Caco-2 (cell line): ENCODE results near the gene YTHDC1. TPM values are rescaled to one million over a fixed set of nuclear protein-coding genes. Genes with fewer than 3 reads are reported as not detected.

Source experiments
- BruUV-seq: library from RNA; stranded (reverse); fragments of 400-500 nt; replicated peaks from 2 replicates; lab custom pipeline; 2021; lab: Mats Ljungman, UMichigan
- CTCF ChIA-PET: fragments of 300-600 bp; sonication (Branson Sonifier 250); formaldehyde crosslinking; loops from one replicate; lab custom pipeline; 2022; ENCODE audit warnings: antibody characterized with exemption; lab: Charles Lee
- POLR2A ChIA-PET: fragments of 300-600 bp; sonication (Branson Sonifier 250); formaldehyde crosslinking; loops from one replicate; lab custom pipeline; 2022; ENCODE audit warnings: antibody characterized with exemption; lab: Charles Lee
- DNase-seq, 2 experiments: peaks; one replicate each; pipeline versions ENCODE4 v3.0.0 to v3.0.0-alpha.2; 2020 to 2022
- H3K27me3 ChIP-seq: replicated peaks from 2 replicates; pipeline ENCODE4 v1.6.0; 2011; ENCODE audit warnings: low read length; ENCODE audit not compliant: control insufficient read depth, insufficient read depth
- H3K36me3 ChIP-seq: 2 replicates; pipeline ENCODE4 v1.5.1; 2011; ENCODE audit warnings: low read length; ENCODE audit not compliant: control insufficient read depth, insufficient read depth
- H3K4me1 ChIP-seq: fragments of 250-450 bp; sonication (Bioruptor Pico); 2 replicates; pipeline ENCODE4 v1.5.1; 2020; ENCODE audit warnings: mild to moderate bottlenecking
- H3K4me3 ChIP-seq: 2 replicates; pipeline ENCODE4 v1.5.1; 2011; ENCODE audit warnings: low read depth, mild to moderate bottlenecking, control low read depth, low read length
- H3K9me3 ChIP-seq: fragments of 250-450 bp; sonication (Bioruptor Pico); 2 replicates; pipeline ENCODE4 v1.5.1; 2020; ENCODE audit warnings: mild to moderate bottlenecking, moderate library complexity
- H3K27ac Mint-ChIP-seq: one replicate; pipeline ENCODE4 v1.8.0; 2022; ENCODE audit warnings: mixed read lengths; ENCODE audit not compliant: unreplicated experiment
- H3K27me3 Mint-ChIP-seq: one replicate; pipeline ENCODE4 v1.8.0; 2022; ENCODE audit warnings: mixed read lengths; ENCODE audit not compliant: insufficient read depth, unreplicated experiment
- H3K36me3 Mint-ChIP-seq: one replicate; pipeline ENCODE4 v1.8.0; 2022; ENCODE audit warnings: mild to moderate bottlenecking, mixed read lengths; ENCODE audit not compliant: insufficient read depth, unreplicated experiment
- H3K4me1 Mint-ChIP-seq: one replicate; pipeline ENCODE4 v1.8.0; 2022; ENCODE audit warnings: low read depth, mixed read lengths; ENCODE audit not compliant: unreplicated experiment
- H3K4me3 Mint-ChIP-seq: one replicate; pipeline ENCODE4 v1.8.0; 2022; ENCODE audit warnings: mild to moderate bottlenecking, moderate library complexity, mixed read lengths; ENCODE audit not compliant: unreplicated experiment
- H3K9me3 Mint-ChIP-seq: one replicate; pipeline ENCODE4 v1.8.0; 2022; ENCODE audit warnings: mixed read lengths; ENCODE audit not compliant: unreplicated experiment
- intact Hi-C: fragments of 100-400 bp; cut with micrococcal nuclease; formaldehyde crosslinking; loops from one replicate; pipeline ENCODE4 v1.10.0; 2022; ENCODE audit not compliant: unreplicated experiment
- total RNA-seq: library from RNA; stranded (reverse); gene quantifications from 2 replicates; pipeline ENCODE4 v1.2.3, GENCODE V29; 2022
- TF ChIP-seq, protein P1 (sequence below), 2 experiments: fragments of 200-600 bp in 1 of 2; IDR thresholded peaks; 1 replicate in 1 of 2; 2 replicates in 1 of 2; pipeline versions ENCODE4 v1.5.1 to v1.8.0; 2011 to 2022; ENCODE audit warnings: antibody characterized with exemption in 1 of 2, control low read depth in 1 of 2, inconsistent platforms in 1 of 2, low read depth in 1 of 2, low read length in 1 of 2, mild to moderate bottlenecking in 1 of 2, moderate library complexity in 1 of 2; ENCODE audit not compliant: insufficient read depth in 1 of 2, severe bottlenecking in 1 of 2, unreplicated experiment in 1 of 2

Gene YTHDC1
- total RNA-seq, 1 experiment from 2014 or later: 101 TPM

DNA sequence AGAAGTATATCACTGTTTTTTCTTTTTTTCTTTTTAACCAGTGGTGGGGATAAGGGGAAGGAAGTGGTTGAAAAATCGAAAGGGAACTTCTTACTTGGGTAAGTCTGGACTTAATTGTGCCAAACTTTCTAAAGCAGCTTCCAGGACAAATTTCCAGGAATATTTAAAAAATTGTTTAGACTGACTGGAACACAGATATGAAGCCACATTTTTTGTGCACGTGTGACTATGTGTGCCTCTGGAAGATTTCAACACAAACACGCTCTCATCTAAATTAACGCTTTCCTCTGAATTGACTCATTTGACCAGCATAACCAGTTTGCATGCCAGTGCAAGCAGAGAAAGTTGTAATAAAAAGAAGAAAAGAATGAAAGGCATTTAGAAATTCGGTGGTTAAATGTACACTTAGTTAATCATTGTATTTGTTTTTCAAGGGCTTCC is 18.8 kb upstream of the YTHDC1 start:
- Histone ChIP-seq H3K36me3 (no peaks in the 10 kb centered on the region), H3K9me3 (no peaks in the 10 kb centered on the region; the same call in 1 of the 2 replicates), H3K4me1 (peaks cover 27% of the 10 kb centered on the region), H3K4me3 (no peak overlapping the region), H3K27me3 (no peaks in the 10 kb centered on the region)
- Mint-ChIP-seq H3K9me3 (peaks cover 31% of the 10 kb centered on the region), H3K36me3 (peaks cover 11% of the 10 kb centered on the region), H3K4me3 (peak overlapping the region; percentile 47), H3K27me3 (no peaks in the 10 kb centered on the region), H3K27ac (peak overlapping the region; percentile 94), H3K4me1 (peaks cover 17% of the 10 kb centered on the region)
- DNase-seq: peak; percentile 61 to 73
- CTCF ChIA-PET: no interaction called here
- no TSS peak for BruUV-seq
- POLR2A ChIA-PET: interaction anchor here (1.7 kb wide), 1 partner anchor 19 kb away, joined by 4 read pairs; the partner anchor contains the start of gene YTHDC1
- intact Hi-C loops: loop anchor here (1.0 to 5.0 kb wide), 5 partner anchors 8 to 504 kb away; partner anchors contain the start of gene YTHDC1
- TF ChIP-seq, protein P1, sequence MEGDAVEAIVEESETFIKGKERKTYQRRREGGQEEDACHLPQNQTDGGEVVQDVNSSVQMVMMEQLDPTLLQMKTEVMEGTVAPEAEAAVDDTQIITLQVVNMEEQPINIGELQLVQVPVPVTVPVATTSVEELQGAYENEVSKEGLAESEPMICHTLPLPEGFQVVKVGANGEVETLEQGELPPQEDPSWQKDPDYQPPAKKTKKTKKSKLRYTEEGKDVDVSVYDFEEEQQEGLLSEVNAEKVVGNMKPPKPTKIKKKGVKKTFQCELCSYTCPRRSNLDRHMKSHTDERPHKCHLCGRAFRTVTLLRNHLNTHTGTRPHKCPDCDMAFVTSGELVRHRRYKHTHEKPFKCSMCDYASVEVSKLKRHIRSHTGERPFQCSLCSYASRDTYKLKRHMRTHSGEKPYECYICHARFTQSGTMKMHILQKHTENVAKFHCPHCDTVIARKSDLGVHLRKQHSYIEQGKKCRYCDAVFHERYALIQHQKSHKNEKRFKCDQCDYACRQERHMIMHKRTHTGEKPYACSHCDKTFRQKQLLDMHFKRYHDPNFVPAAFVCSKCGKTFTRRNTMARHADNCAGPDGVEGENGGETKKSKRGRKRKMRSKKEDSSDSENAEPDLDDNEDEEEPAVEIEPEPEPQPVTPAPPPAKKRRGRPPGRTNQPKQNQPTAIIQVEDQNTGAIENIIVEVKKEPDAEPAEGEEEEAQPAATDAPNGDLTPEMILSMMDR (IDR thresholded peaks at IDR 0.05; ENCODE audit: insufficient read depth in 1 of 2, low read depth in 1 of 2, low read length in 1 of 2, severe bottlenecking in 1 of 2, unreplicated experiment in 1 of 2): no peak

DNA sequence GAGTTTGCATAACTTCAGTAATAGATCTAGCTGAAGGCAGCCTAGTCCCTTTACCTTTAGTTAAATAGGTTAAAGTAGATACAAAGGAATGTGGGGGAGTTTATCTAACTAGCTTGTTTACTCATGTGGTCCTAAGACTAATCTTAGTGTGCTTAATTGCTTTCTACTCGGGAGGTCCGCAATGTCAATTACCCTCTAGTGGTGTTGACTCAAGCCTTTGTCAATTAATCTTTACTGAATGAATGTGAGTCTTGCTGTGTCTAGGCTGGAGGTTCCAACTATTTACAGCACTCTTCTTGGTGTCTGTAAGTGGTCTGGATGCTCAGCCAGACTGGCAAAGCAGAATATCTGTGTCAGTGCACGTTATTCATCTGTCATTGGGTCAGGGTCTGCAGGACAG is 17.9 kb upstream of the YTHDC1 start:
- no peak overlapping the region for H3K4me3 ChIP-seq
- BruUV-seq: no TSS peak
- H3K4me1 Mint-ChIP-seq: peaks cover 17% of the 10 kb centered on the region
- peaks cover 11% of the 10 kb centered on the region for H3K36me3 Mint-ChIP-seq
- ChIA-PET POLR2A (no interaction called here), CTCF (no interaction called here)
- DNase-seq: peak in 1 of 2 experiments; percentile 8
- no peaks in the 10 kb centered on the region for H3K36me3 ChIP-seq
- H3K9me3 ChIP-seq: no peaks in the 10 kb centered on the region; the same call in 1 of the 2 replicates
- H3K4me3 Mint-ChIP-seq: no peak overlapping the region
- intact Hi-C loops: loop anchor here (1.0 to 5.0 kb wide), 4 partner anchors 8 to 504 kb away; no protein-coding TSS in a partner anchor
- no peaks in the 10 kb centered on the region for H3K27me3 Mint-ChIP-seq
- H3K9me3 Mint-ChIP-seq: peaks cover 35% of the 10 kb centered on the region
- H3K27ac Mint-ChIP-seq: peak overlapping the region; percentile 94
- TF ChIP-seq, protein P1 (IDR thresholded peaks at IDR 0.05; ENCODE audit: insufficient read depth in 1 of 2, low read depth in 1 of 2, low read length in 1 of 2, severe bottlenecking in 1 of 2, unreplicated experiment in 1 of 2): no peak
- peaks cover 27% of the 10 kb centered on the region for H3K4me1 ChIP-seq
- H3K27me3 ChIP-seq: no peaks in the 10 kb centered on the region

DNA sequence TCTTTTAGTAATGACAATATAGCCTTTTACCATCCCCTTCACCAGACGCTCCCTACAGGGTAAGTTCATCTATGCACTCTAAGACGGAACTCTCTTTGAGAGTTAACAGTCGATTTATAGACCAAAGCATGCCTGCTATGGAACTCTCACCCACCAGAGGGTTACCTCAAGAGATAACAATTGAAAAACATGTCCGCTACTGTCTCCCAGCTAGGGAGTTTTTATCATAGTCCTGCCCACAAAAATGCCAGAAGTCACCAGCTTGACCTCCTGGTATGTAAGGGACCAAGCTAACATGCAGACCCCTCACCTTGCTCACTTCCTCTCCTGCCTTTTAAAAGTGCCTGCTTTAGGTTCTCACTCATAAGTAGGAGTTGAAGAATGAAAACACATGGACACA is 16.7 kb upstream of the YTHDC1 start:
- Mint-ChIP-seq H3K4me3 (no peak overlapping the region), H3K27ac (no peak overlapping the region), H3K9me3 (peaks cover 35% of the 10 kb centered on the region), H3K36me3 (peaks cover 11% of the 10 kb centered on the region), H3K27me3 (no peaks in the 10 kb centered on the region), H3K4me1 (peaks cover 17% of the 10 kb centered on the region)
- H3K27me3 ChIP-seq: no peaks in the 10 kb centered on the region
- no peak overlapping the region for H3K4me3 ChIP-seq
- H3K9me3 ChIP-seq: no peaks in the 10 kb centered on the region; the same call in 1 of the 2 replicates
- DNase-seq: no peak
- intact Hi-C loops: loop anchor here (5.0 kb wide), 2 partner anchors 366 to 506 kb away; no protein-coding TSS in a partner anchor
- POLR2A ChIA-PET: no interaction called here
- BruUV-seq: no TSS peak
- H3K4me1 ChIP-seq: peaks cover 32% of the 10 kb centered on the region
- H3K36me3 ChIP-seq: no peaks in the 10 kb centered on the region
- CTCF ChIA-PET: no interaction called here
- TF ChIP-seq, protein P1 (IDR thresholded peaks at IDR 0.05; ENCODE audit: insufficient read depth in 1 of 2, low read depth in 1 of 2, low read length in 1 of 2, severe bottlenecking in 1 of 2, unreplicated experiment in 1 of 2): no peak
